H1 (cell line): ENCODE results near the gene ST8SIA5. TPM values are rescaled to one million over a fixed set of nuclear protein-coding genes. Genes with fewer than 3 reads are reported as not detected.
A peak's percentile ranks its signal among the peaks of the same experiment; 100 is the strongest.

Experiments
- CTCF ChIA-PET: fragments of 300-600 bp; sonication (Branson Sonifier 250); formaldehyde crosslinking; loops from one replicate; lab custom pipeline; 2021; ENCODE audit not compliant: partially characterized antibody; lab: Charles Lee
- POLR2A ChIA-PET: fragments of 300-600 bp; sonication (Branson Sonifier 250); formaldehyde crosslinking; loops from one replicate; lab custom pipeline; 2021; ENCODE audit warnings: inconsistent platforms; ENCODE audit not compliant: partially characterized antibody; lab: Charles Lee
- DNase-seq, 2 experiments: peaks; one replicate each; pipeline versions ENCODE4 v3.0.0 to v3.0.0-alpha.2; 2010 to 2022; ENCODE audit warnings: low spot score in 2 of 2, low read depth in 1 of 2, mixed read lengths in 1 of 2
- FAIRE-seq: peaks from 2 replicates; lab custom pipeline; 2011; peaks lifted over from hg19 to GRCh38; lab: Jason Lieb, UNC
- H2AFZ ChIP-seq: 2 replicates; pipeline ENCODE4 v1.8.1; 2012; ENCODE audit warnings: low read length, inconsistent platforms
- H2AK5ac ChIP-seq: 2 replicates; pipeline ENCODE4 v1.6.1; 2013; ENCODE audit warnings: low read depth, low read length
- H2BK120ac ChIP-seq: replicated peaks from 2 replicates; pipeline ENCODE3; 2013; ENCODE audit warnings: low read depth, low read length, inconsistent platforms
- H2BK12ac ChIP-seq: 2 replicates; pipeline ENCODE4 v1.6.1; 2013; ENCODE audit warnings: low read depth, low read length
- H2BK15ac ChIP-seq: 2 replicates; pipeline ENCODE4 v1.6.1; 2013; ENCODE audit warnings: low read length
- H2BK20ac ChIP-seq: 2 replicates; pipeline ENCODE4 v1.6.1; 2013; ENCODE audit warnings: low read length
- H2BK5ac ChIP-seq: 2 replicates; pipeline ENCODE4 v1.6.1; 2013; ENCODE audit warnings: low read depth, low read length
- H3K14ac ChIP-seq: 2 replicates; pipeline ENCODE4 v1.6.1; 2013; ENCODE audit warnings: inconsistent platforms; ENCODE audit not compliant: insufficient read length
- H3K18ac ChIP-seq: 2 replicates; pipeline ENCODE4 v1.6.1; 2013; ENCODE audit warnings: low read length; ENCODE audit errors: extremely low read depth
- H3K23ac ChIP-seq: 2 replicates; pipeline ENCODE4 v1.6.1; 2013; ENCODE audit warnings: inconsistent platforms; ENCODE audit not compliant: insufficient read length
- H3K23me2 ChIP-seq: 2 replicates; pipeline ENCODE4 v1.6.1; 2013; ENCODE audit warnings: low read depth, low read length
- H3K27ac ChIP-seq: 2 replicates; pipeline ENCODE4 v1.6.1; 2011; ENCODE audit warnings: low read depth, low read length, inconsistent platforms
- H3K27me3 ChIP-seq, 4 experiments: replicated peaks in 1 of 4; 1 replicate in 1 of 4; 2 replicates in 3 of 4; pipeline versions ENCODE4 v1.6.1 to v1.8.1; 2011 to 2013; ENCODE audit warnings: low read length in 3 of 4, mild to moderate bottlenecking in 3 of 4, inconsistent platforms in 2 of 4, mixed read lengths in 2 of 4, moderate library complexity in 1 of 4; ENCODE audit not compliant: control insufficient read depth in 3 of 4, insufficient read depth in 3 of 4; ENCODE audit errors: extremely low read depth in 1 of 4
- H3K36me3 ChIP-seq, 4 experiments: 2 replicates each; pipeline versions ENCODE4 v1.6.1 to v1.8.1; 2011 to 2013; ENCODE audit warnings: mild to moderate bottlenecking in 4 of 4, low read length in 3 of 4, moderate library complexity in 2 of 4, control low read depth in 1 of 4, inconsistent platforms in 1 of 4; ENCODE audit not compliant: insufficient read depth in 4 of 4, control insufficient read depth in 2 of 4
- H3K4ac ChIP-seq: replicated peaks from 2 replicates; pipeline ENCODE3; 2013; ENCODE audit warnings: low read length, low read depth, mixed read lengths, inconsistent platforms; ENCODE audit not compliant: insufficient read length
- H3K4me1 ChIP-seq, 4 experiments: replicated peaks in 1 of 4; 1 replicate in 1 of 4; 2 replicates in 3 of 4; pipeline versions ENCODE4 v1.6.1 to v1.8.1; 2011 to 2013; ENCODE audit warnings: low read length in 3 of 4, inconsistent platforms in 2 of 4, mixed read lengths in 1 of 4; ENCODE audit not compliant: insufficient read depth in 4 of 4, control insufficient read depth in 3 of 4
- H3K4me2 ChIP-seq, 2 experiments: 2 replicates each; pipeline versions ENCODE4 v1.6.1 to v1.8.1; 2011 to 2013; ENCODE audit warnings: low read depth in 2 of 2, low read length in 2 of 2, control low read depth in 1 of 2, inconsistent platforms in 1 of 2, mild to moderate bottlenecking in 1 of 2; ENCODE audit not compliant: insufficient read depth in 1 of 2
- H3K4me3 ChIP-seq, 4 experiments: fragments of 200-600, 300-600 bp in 1 of 4; sonication (generic), shearing (Covaris generic), sonication (Bioruptor Twin) in 1 of 4; 2 replicates each; pipeline versions ENCODE4 v1.5.1 to v1.8.1; 2011 to 2016; ENCODE audit warnings: low read length in 4 of 4, low read depth in 3 of 4, control low read depth in 2 of 4, inconsistent platforms in 2 of 4, mild to moderate bottlenecking in 2 of 4, mixed read lengths in 1 of 4, moderate library complexity in 1 of 4; ENCODE audit not compliant: insufficient read depth in 2 of 4; ENCODE audit errors: extremely low read depth in 1 of 4
- H3K56ac ChIP-seq: replicated peaks from 2 replicates; pipeline ENCODE3; 2013; ENCODE audit warnings: low read depth, mild to moderate bottlenecking, mixed read lengths, low read length, inconsistent platforms; ENCODE audit not compliant: insufficient read length
- H3K79me1 ChIP-seq: 2 replicates; pipeline ENCODE4 v1.6.1; 2013; ENCODE audit warnings: low read depth, low read length, control low read depth
- H3K79me2 ChIP-seq, 2 experiments: 2 replicates each; pipeline versions ENCODE4 v1.6.1 to v1.8.1; 2012 to 2013; ENCODE audit warnings: low read length in 2 of 2, mild to moderate bottlenecking in 2 of 2, inconsistent platforms in 1 of 2; ENCODE audit not compliant: insufficient read depth in 2 of 2, control insufficient read depth in 1 of 2
- H3K9ac ChIP-seq, 4 experiments: replicated peaks in 1 of 4; 1 replicate in 1 of 4; 2 replicates in 3 of 4; pipeline versions ENCODE4 v1.6.1 to v1.8.1; 2011 to 2013; ENCODE audit warnings: low read depth in 3 of 4, low read length in 3 of 4, control low read depth in 2 of 4, mild to moderate bottlenecking in 2 of 4, moderate library complexity in 2 of 4, inconsistent platforms in 1 of 4; ENCODE audit errors: extremely low read depth in 1 of 4
- H3K9me3 ChIP-seq, 2 experiments: 2 replicates each; pipeline versions ENCODE4 v1.6.1 to v1.8.1; 2012 to 2013; ENCODE audit warnings: mild to moderate bottlenecking in 2 of 2, moderate library complexity in 2 of 2, control low read depth in 1 of 2, inconsistent platforms in 1 of 2, low read depth in 1 of 2, low read length in 1 of 2, mixed read lengths in 1 of 2; ENCODE audit not compliant: insufficient read depth in 2 of 2
- H4K20me1 ChIP-seq, 2 experiments: replicated peaks in 1 of 2; 2 replicates each; pipeline versions ENCODE3 to v1.8.1; 2011 to 2013; ENCODE audit warnings: inconsistent platforms in 2 of 2, low read length in 2 of 2, mild to moderate bottlenecking in 1 of 2; ENCODE audit not compliant: insufficient read depth in 2 of 2, control insufficient read depth in 1 of 2
- H4K5ac ChIP-seq: 2 replicates; pipeline ENCODE4 v1.6.1; 2013; ENCODE audit warnings: low read length, low read depth, mixed read lengths, inconsistent platforms; ENCODE audit not compliant: insufficient read length
- H4K8ac ChIP-seq: 2 replicates; pipeline ENCODE4 v1.8.0; 2013; ENCODE audit warnings: mild to moderate bottlenecking, moderate library complexity, low read length, inconsistent platforms; ENCODE audit not compliant: insufficient read depth; ENCODE audit errors: extremely low read depth
- H4K91ac ChIP-seq: replicated peaks from 2 replicates; pipeline ENCODE3; 2013; ENCODE audit warnings: low read length, mixed read lengths, inconsistent platforms; ENCODE audit not compliant: insufficient read length
- SAP30 ChIP-seq: fragments of 300-600 bp; sonication (generic); IDR thresholded peaks from 2 replicates; pipeline ENCODE4 v1.7.1; 2012; ENCODE audit warnings: low read length, moderate library complexity, mild to moderate bottlenecking, inconsistent platforms; ENCODE audit not compliant: insufficient read depth, insufficient replicate concordance
- SRF ChIP-seq: IDR thresholded peaks from 2 replicates; pipeline ENCODE4 v1.6.1; 2011; ENCODE audit warnings: mild to moderate bottlenecking, low read depth, low read length, moderate library complexity
- YY1 ChIP-seq: IDR thresholded peaks from 2 replicates; pipeline ENCODE4 v1.6.1; 2011; ENCODE audit warnings: low read depth, mild to moderate bottlenecking, low read length
- WGBS, 2 experiments: shearing (Covaris generic) in 1 of 2; methylation state at CpG; one replicate each; pipeline versions ENCODE4 v1.1.6 to v1.1.7; 2013 to 2015; ENCODE audit warnings: low lambda C conversion rate in 2 of 2, mixed read lengths in 2 of 2, inconsistent platforms in 1 of 2, low coverage in 1 of 2, missing lambda C conversion rate in 1 of 2; ENCODE audit not compliant: insufficient replicate concordance in 2 of 2, insufficient coverage in 1 of 2, insufficient read length in 1 of 2; ENCODE audit errors: extremely low coverage in 1 of 2, missing lambda C conversion rate in 1 of 2; 5-methylcytosine and 5-hydroxymethylcytosine counted together
- polyA plus RNA-seq, 7 experiments: library from polyadenylated mRNA; depleted of rRNA in 3 of 7; stranded (reverse) in 5 of 7; unstranded in 2 of 7; fragments of >200 nt in 5 of 7; fragments of 200-250 nt in 2 of 7; gene quantifications; 1 replicate in 5 of 7; 2 replicates in 1 of 7; 4 replicates in 1 of 7; pipeline versions ENCODE4 v1.2.1 to v1.2.3, GENCODE V29; 2011 to 2013; ENCODE audit warnings: missing spikeins in 2 of 7, mixed read lengths in 2 of 7
- total RNA-seq: library from RNA; stranded (reverse); fragmentation: NEBNext Ultra II Directional; extraction: Animal tissue kit (Norgen Biotek cat#: 25700); gene quantifications from 2 replicates; pipeline ENCODE4 v1.2.1, GENCODE V29; 2021
- TF ChIP-seq, protein P1 (sequence below): IDR thresholded peaks from 2 replicates; pipeline ENCODE4 v1.6.1; 2012; ENCODE audit warnings: low read length, inconsistent platforms

Gene ST8SIA5
- total and polyA plus RNA-seq, 2 of the 8 experiments (the other 6 are each of a cell fraction or from before 2014, with no cell fraction given) = 2.4 to 6.3 TPM

DNA sequence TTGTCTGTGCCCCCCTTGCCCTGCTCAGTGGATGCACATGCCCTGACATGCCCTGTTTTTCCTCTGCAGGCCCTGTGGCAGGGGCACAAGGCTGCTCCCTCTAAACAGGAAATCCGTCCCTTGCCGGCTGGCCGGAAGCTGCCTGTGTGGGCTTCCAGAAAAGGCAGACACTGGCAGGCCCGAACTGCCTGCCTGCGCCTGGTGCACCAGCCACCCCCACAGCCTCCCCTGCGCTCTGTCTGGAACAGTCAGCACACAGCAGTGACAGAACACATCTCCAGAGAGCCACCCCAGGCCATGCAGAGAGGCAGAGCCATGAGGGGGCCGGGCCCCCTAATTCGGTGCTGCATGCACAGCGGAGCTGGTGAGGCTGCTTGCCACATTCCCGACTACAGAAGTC lies 133.3 kb downstream of the ST8SIA5 start:
- H2BK12ac ChIP-seq = no peak overlapping the region
- peak overlapping the region; percentile 7 for H4K91ac ChIP-seq
- H3K36me3 ChIP-seq = no peaks in the 10 kb centered on the region
- no peaks in the 10 kb centered on the region for H3K9me3 ChIP-seq
- no peak overlapping the region for H3K14ac ChIP-seq
- H2AFZ ChIP-seq = peak overlapping the region; percentile 63; the same call in 1 of the 2 replicates
- H2BK5ac ChIP-seq = peak overlapping the region; percentile 20; the same call in 1 of the 2 replicates
- H3K23ac ChIP-seq = no peak overlapping the region
- H3K23me2 ChIP-seq = no peaks in the 10 kb centered on the region
- no peak overlapping the region for H4K5ac ChIP-seq
- peak overlapping the region; percentile 36; the same call in 1 of the 2 replicates for H2BK20ac ChIP-seq
- H3K9ac ChIP-seq = no peak overlapping the region
- ChIA-PET POLR2A (interaction anchor here (0.7 kb wide), 1 partner anchor 450 kb away, joined by 3 read pairs; a partner anchor contains a TSS), CTCF (interaction anchor here (0.6 to 5.6 kb wide), 15 partner anchors 12 to 346 kb away, joined by 3 to 64 read pairs (median 4); partner anchors contain the start of gene LOXHD1)
- H4K8ac ChIP-seq = peak overlapping the region; percentile 87; the same call in 1 of the 2 replicates
- no peak overlapping the region for H2BK15ac ChIP-seq
- H3K79me1 ChIP-seq = no peaks in the 10 kb centered on the region
- peak overlapping the region; percentile 5 for H3K4ac ChIP-seq
- FAIRE-seq (no peak), DNase-seq (peak in 1 of 2 experiments; percentile 44)
- H3K18ac ChIP-seq = no peak overlapping the region
- TF ChIP-seq SAP30 (no peak), SRF (no peak), YY1 (no peak)
- TF ChIP-seq, protein P1, sequence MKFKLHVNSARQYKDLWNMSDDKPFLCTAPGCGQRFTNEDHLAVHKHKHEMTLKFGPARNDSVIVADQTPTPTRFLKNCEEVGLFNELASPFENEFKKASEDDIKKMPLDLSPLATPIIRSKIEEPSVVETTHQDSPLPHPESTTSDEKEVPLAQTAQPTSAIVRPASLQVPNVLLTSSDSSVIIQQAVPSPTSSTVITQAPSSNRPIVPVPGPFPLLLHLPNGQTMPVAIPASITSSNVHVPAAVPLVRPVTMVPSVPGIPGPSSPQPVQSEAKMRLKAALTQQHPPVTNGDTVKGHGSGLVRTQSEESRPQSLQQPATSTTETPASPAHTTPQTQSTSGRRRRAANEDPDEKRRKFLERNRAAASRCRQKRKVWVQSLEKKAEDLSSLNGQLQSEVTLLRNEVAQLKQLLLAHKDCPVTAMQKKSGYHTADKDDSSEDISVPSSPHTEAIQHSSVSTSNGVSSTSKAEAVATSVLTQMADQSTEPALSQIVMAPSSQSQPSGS = no peak
- TF ChIP-seq, all 59 proteins: peak for 0
- H2AK5ac ChIP-seq = no peak overlapping the region
- no peaks in the 10 kb centered on the region for H4K20me1 ChIP-seq
- no peak overlapping the region for H3K4me2 ChIP-seq
- H3K56ac ChIP-seq = no peak overlapping the region
- H3K4me1 ChIP-seq = peaks cover 0 to 3% (median 0%) of the 10 kb centered on the region in 4 experiments; a peak in 1 of 7 replicates
- H3K79me2 ChIP-seq = no peaks in the 10 kb centered on the region
- 95% methylated on average over 10 of the region's 10 CpGs; no CpG with 5 or more reads in 1 of the 2 experiments for WGBS, 2 experiments
- H3K27me3 ChIP-seq = no peaks in the 10 kb centered on the region
- H3K27ac ChIP-seq = no peak overlapping the region
- no peak overlapping the region for H3K4me3 ChIP-seq
- no peak overlapping the region for H2BK120ac ChIP-seq
